Fibroblast of the aortic adventitia (primary cell): ENCODE measurements around the gene FYB1. TPM values are rescaled to one million over a fixed set of nuclear protein-coding genes. Genes with fewer than 3 reads are reported as not detected.

Experiments
- DNase-seq: peaks from one replicate; pipeline ENCODE4 v3.0.0-alpha.2; 2010; ENCODE audit warnings: low read depth
- H3K4me3 ChIP-seq: 2 replicates; pipeline ENCODE4 v1.5.1; 2011; ENCODE audit warnings: low read depth, mild to moderate bottlenecking, control low read depth, low read length, moderate library complexity
- total RNA-seq: library from RNA; depleted of rRNA; stranded (reverse); fragments of >200 nt; gene quantifications from 2 replicates; pipeline ENCODE4 v1.2.3, GENCODE V29; 2012; ENCODE audit warnings: low replicate concordance
- TF ChIP-seq, protein P1 (sequence below): IDR thresholded peaks from 2 replicates; pipeline ENCODE4 v1.5.1; 2011; ENCODE audit warnings: mild to moderate bottlenecking, low read length, control low read depth, inconsistent platforms; ENCODE audit not compliant: insufficient read depth

FYB1 gene
- total RNA-seq, 1 donor: 0.54 TPM

DNA sequence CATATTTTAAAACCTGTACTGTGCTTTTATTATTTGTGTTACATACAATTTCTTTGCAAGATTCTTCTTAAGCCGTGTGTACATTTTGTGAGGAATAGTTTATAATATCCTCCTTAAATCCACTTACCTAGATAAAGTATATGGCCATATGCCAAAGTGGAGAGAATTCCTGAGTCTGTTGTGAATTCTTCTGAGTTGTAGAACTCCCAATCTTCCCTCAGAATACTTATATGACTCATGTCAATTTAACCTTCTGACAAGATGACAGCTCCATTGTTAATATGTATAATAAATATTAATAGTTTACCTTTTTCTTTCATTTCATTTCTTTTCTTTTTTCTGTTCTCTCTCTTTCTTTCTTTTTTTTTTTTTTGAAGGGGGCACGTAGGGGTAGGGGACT lies 139.2 kb downstream of the FYB1 start:
- DNase-seq: no peak
- TF ChIP-seq, protein P1, sequence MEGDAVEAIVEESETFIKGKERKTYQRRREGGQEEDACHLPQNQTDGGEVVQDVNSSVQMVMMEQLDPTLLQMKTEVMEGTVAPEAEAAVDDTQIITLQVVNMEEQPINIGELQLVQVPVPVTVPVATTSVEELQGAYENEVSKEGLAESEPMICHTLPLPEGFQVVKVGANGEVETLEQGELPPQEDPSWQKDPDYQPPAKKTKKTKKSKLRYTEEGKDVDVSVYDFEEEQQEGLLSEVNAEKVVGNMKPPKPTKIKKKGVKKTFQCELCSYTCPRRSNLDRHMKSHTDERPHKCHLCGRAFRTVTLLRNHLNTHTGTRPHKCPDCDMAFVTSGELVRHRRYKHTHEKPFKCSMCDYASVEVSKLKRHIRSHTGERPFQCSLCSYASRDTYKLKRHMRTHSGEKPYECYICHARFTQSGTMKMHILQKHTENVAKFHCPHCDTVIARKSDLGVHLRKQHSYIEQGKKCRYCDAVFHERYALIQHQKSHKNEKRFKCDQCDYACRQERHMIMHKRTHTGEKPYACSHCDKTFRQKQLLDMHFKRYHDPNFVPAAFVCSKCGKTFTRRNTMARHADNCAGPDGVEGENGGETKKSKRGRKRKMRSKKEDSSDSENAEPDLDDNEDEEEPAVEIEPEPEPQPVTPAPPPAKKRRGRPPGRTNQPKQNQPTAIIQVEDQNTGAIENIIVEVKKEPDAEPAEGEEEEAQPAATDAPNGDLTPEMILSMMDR: no peak
- no peak overlapping the region for H3K4me3 ChIP-seq

DNA sequence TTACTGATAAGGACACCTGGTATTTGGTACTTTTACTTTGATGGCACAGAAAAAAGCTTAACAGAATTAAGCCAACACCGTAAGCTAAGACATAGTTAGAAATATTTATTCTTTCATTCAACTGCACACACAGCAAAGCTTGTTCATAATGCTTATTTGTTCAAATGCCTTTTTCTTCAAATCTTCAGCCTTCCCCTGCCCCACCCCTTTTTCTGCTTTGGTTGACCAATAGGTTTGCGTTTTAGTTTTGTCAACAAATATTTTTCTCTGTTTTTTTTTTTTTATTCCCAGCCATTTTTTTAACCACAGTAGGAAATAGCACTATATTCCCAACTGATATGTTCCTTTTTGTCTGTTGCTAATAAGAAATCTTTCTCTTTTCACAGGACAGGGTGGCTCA lies 140.2 kb downstream of the FYB1 start:
- H3K4me3 ChIP-seq: no peak overlapping the region
- TF ChIP-seq, protein P1: no peak
- no peak for DNase-seq

DNA sequence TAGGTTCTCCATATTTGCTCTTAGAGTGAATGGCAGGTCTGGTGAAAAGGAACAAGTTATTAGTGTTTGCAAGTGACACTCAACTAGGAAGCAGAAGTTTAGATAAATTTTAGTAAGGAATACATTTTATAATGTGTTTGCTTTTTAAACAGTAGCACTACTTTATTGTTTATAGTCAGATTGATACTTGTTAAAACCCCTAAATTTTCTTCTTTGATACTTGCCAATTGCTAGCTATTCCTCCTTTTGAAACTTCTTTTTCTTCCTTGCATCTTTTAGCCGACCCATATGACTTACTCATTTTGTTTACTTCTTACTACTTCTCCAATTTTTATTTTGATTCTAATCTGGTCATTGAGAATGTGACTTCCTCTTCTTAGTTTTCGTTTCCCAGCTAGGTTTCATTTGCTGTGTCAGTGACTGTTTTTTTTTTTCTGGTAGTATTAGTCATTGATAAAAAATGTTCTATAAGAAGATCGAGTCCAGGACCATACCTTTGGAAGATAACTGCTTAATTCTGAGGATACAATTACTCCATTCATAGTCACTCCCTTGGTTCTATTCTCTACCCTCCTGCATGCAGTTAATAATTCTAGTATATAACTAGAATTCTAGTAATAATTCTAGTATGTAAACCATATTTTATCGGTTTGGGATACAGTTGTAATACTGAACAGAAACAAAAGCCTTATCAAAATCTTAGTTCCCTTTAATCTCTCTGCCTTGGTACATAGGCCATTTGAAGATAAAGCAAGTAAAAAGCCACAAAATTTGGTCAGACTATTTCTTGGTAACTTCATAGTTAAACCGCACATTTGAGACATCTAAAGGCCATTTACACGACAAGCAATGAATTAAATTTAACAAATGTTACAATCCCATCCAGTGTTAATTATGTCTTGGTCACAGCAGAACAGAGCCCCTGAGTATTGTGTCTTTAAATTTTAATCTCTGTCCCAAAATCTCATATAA lies 142.3 kb downstream of the FYB1 start:
- TF ChIP-seq, protein P1: no peak
- no peak overlapping the region for H3K4me3 ChIP-seq
- peak; percentile 40 for DNase-seq

GRCh38 chr5:39076101-39076756 lies 143.1 kb downstream of the FYB1 start:
- DNase-seq: no peak
- TF ChIP-seq, protein P1: no peak
- no peak overlapping the region for H3K4me3 ChIP-seq

- TF ChIP-seq, protein P1: no peak
- peak within 1 kb of the TSS; percentile 89 for H3K4me3 ChIP-seq
- DNase-seq: peak; percentile 81
Measured at GRCh38 chr5:39074017-39074814, 145.1 kb downstream of the FYB1 start, which contains the start of gene RICTOR. TSS of gene RICTOR (minus strand) at chr5:39074399. CDS start at chr5:39074377, 22 bp downstream.

- no peak for DNase-seq
- H3K4me3 ChIP-seq: peak overlapping the region; percentile 89
- TF ChIP-seq, protein P1: no peak
Measured at GRCh38 chr5:39073767-39074016, 145.7 kb downstream of the FYB1 start.
